A549 (cell line): ENCODE data around the gene COPS3.

ENCODE experiments used
- CHD4 ChIP-seq: fragments of 200-600 bp; sonication (generic); IDR thresholded peaks from 2 replicates; pipeline ENCODE4 v1.6.1; 2016; ENCODE audit warnings: antibody characterized with exemption, mild to moderate bottlenecking, borderline replicate concordance
- CTCF ChIP-seq: fragments of >200 bp; sonication (Bioruptor Twin); formaldehyde crosslinking; IDR thresholded peaks from 3 replicates; pipeline ENCODE4 v1.5.1; 2016
- EP300 ChIP-seq, 2 experiments: fragments of >200 bp; sonication (Bioruptor Twin); formaldehyde crosslinking; IDR thresholded peaks; 2 replicates in 1 of 2; 3 replicates in 1 of 2; pipeline ENCODE4 v1.6.1; 2016 to 2017
- MAFK ChIP-seq: fragments of 450-650 bp; IDR thresholded peaks from 2 replicates; pipeline ENCODE4 v1.6.1; 2014; ENCODE audit not compliant: partially characterized antibody
- NFE2L2 ChIP-seq: fragments of 150-350 bp; conservative IDR thresholded peaks from 2 replicates; pipeline ENCODE4 v1.6.1; 2014; ENCODE audit warnings: low read length
- NR3C1 ChIP-seq: fragments of >200 bp; sonication (Bioruptor Twin); formaldehyde crosslinking; IDR thresholded peaks from 3 replicates; pipeline ENCODE4 v1.6.1; 2017
- POLR2A ChIP-seq: IDR thresholded peaks from 2 replicates; pipeline ENCODE4 v1.6.1; 2012; ENCODE audit warnings: mild to moderate bottlenecking, low read length
- RAD21 ChIP-seq, 2 experiments: fragments of >200 bp in 1 of 2; sonication (Bioruptor Twin) in 1 of 2; formaldehyde crosslinking in 1 of 2; IDR thresholded peaks in 1 of 2; conservative IDR thresholded peaks in 1 of 2; 2 replicates in 1 of 2; 3 replicates in 1 of 2; pipeline ENCODE4 v1.6.1; 2012 to 2018; ENCODE audit warnings: inconsistent platforms in 1 of 2
- TF ChIP-seq, protein P1 (sequence below): IDR thresholded peaks from 2 replicates; pipeline ENCODE4 v1.6.1; 2012; ENCODE audit warnings: low read depth, borderline replicate concordance

- TF ChIP-seq CTCF: no peak
- TF ChIP-seq NFE2L2: no peak
- no peak for TF ChIP-seq CHD4
- TF ChIP-seq, protein P1, sequence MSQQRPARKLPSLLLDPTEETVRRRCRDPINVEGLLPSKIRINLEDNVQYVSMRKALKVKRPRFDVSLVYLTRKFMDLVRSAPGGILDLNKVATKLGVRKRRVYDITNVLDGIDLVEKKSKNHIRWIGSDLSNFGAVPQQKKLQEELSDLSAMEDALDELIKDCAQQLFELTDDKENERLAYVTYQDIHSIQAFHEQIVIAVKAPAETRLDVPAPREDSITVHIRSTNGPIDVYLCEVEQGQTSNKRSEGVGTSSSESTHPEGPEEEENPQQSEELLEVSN: no peak
- no peak for TF ChIP-seq NR3C1
- TF ChIP-seq MAFK: no peak
- TF ChIP-seq EP300 (IDR thresholded peaks at IDR 0.05): no peak
- TF ChIP-seq RAD21 (conservative IDR thresholded peaks at IDR 0.05 in 1 of 2, IDR thresholded peaks at IDR 0.05 in 1 of 2): no peak
- no peak for TF ChIP-seq POLR2A
Measured at GRCh38 chr17:17220529-17220928, 60.5 kb downstream of the COPS3 start.
